OCI-LY1 (cell line): Measurements from ENCODE around the gene ZSCAN23.

Experiments used
- CTCF ChIP-seq: fragments of 200-600 bp; sonication (generic), shearing (Covaris generic); IDR thresholded peaks from 2 replicates; pipeline ENCODE4 v1.5.1; 2017; ENCODE audit warnings: mild to moderate bottlenecking, antibody characterized with exemption, low read length, moderate library complexity, mixed read lengths
- EZH2 ChIP-seq: fragments of 200-600 bp; sonication (generic), shearing (Covaris generic); IDR thresholded peaks from 2 replicates; pipeline ENCODE4 v1.8.0; 2017; ENCODE audit warnings: borderline replicate concordance, mixed run types, mild to moderate bottlenecking, antibody characterized with exemption, low read length, moderate library complexity, mixed read lengths

GRCh38 chr6:28489366-28490204 is 46.3 kb upstream of the ZSCAN23 start:
- TF ChIP-seq CTCF = no peak
- TF ChIP-seq EZH2 = no peak
